Mesothelial cell of epicardium (in vitro differentiated cells): ENCODE data around the gene PIF1. TPM values are rescaled to one million over a fixed set of nuclear protein-coding genes. Genes with fewer than 3 reads are reported as not detected.
A peak's percentile ranks its signal among the peaks of the same experiment; 100 is the strongest.

Experiments
- DNase-seq, 2 experiments: peaks; one replicate each; pipeline ENCODE4 v3.0.0; 2021; ENCODE audit warnings: low spot score in 2 of 2; ENCODE audit not compliant: unreplicated experiment in 2 of 2
- H3K27ac Mint-ChIP-seq: 2 replicates; pipeline ENCODE4 v1.8.0; 2021; ENCODE audit warnings: mixed read lengths
- H3K27me3 Mint-ChIP-seq: 2 replicates; pipeline ENCODE4 v1.8.0; 2021; ENCODE audit warnings: low read depth, mixed read lengths
- H3K36me3 Mint-ChIP-seq: 2 replicates; pipeline ENCODE4 v1.8.0; 2021; ENCODE audit warnings: mixed read lengths
- H3K4me1 Mint-ChIP-seq: 2 replicates; pipeline ENCODE4 v1.8.0; 2021; ENCODE audit warnings: mixed read lengths
- H3K4me3 Mint-ChIP-seq: 2 replicates; pipeline ENCODE4 v1.8.0; 2021; ENCODE audit warnings: mild to moderate bottlenecking, moderate library complexity, mixed read lengths
- H3K9me3 Mint-ChIP-seq: 2 replicates; pipeline ENCODE4 v1.8.0; 2021; ENCODE audit warnings: mixed read lengths
- total RNA-seq: library from RNA; stranded (reverse); gene quantifications from 3 replicates; pipeline ENCODE4 v1.2.1, GENCODE V29; 2021
- TF ChIP-seq, protein P1 (sequence below): fragments of 200-600 bp; sonication (generic); IDR thresholded peaks from one replicate; pipeline ENCODE4 v1.5.0; 2021; ENCODE audit warnings: antibody characterized with exemption; ENCODE audit not compliant: unreplicated experiment

PIF1 gene
- total RNA-seq, 1 donor from 2014 or later = 10.8 TPM

DNA sequence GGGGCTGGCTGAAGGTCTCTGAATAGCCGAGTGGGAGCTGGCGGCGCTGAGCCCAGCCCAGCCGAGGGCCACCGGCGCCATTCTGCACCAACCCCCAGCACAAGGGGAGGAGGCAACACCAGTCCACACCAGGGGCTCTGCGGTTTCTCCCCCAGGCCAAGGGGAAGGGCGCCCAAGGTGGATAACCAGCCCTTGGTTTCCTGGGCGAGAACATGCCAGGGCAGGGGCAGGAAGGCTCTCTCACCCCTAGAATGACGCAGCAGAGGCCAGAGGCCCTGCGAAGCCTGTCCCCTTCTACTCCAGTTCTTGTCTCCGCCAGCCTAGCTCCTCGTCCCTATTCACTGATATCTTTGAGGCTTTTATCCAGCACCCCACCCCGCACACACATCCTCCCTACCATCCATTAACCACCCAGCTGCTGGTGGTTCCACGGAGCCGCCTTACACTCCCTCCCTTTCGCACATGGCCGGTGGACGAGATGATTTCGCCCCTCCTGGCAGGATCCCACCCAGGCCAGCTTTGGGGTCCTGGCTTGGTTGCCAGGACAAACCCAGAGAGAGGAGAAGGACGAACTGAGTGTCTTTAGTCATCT is 51.3 kb downstream of the PIF1 start:
- peak overlapping the region; percentile 63 for H3K4me3 Mint-ChIP-seq
- TF ChIP-seq, protein P1, sequence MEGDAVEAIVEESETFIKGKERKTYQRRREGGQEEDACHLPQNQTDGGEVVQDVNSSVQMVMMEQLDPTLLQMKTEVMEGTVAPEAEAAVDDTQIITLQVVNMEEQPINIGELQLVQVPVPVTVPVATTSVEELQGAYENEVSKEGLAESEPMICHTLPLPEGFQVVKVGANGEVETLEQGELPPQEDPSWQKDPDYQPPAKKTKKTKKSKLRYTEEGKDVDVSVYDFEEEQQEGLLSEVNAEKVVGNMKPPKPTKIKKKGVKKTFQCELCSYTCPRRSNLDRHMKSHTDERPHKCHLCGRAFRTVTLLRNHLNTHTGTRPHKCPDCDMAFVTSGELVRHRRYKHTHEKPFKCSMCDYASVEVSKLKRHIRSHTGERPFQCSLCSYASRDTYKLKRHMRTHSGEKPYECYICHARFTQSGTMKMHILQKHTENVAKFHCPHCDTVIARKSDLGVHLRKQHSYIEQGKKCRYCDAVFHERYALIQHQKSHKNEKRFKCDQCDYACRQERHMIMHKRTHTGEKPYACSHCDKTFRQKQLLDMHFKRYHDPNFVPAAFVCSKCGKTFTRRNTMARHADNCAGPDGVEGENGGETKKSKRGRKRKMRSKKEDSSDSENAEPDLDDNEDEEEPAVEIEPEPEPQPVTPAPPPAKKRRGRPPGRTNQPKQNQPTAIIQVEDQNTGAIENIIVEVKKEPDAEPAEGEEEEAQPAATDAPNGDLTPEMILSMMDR = no peak
- H3K27ac Mint-ChIP-seq = peak overlapping the region; percentile 49
- peak in 1 of 2 experiments; percentile 42 for DNase-seq
- H3K4me1 Mint-ChIP-seq = peaks cover 18% of the 10 kb centered on the region
- H3K27me3 Mint-ChIP-seq = peaks cover 4% of the 10 kb centered on the region
- H3K9me3 Mint-ChIP-seq = no peaks in the 10 kb centered on the region
- H3K36me3 Mint-ChIP-seq = no peaks in the 10 kb centered on the region

- peak overlapping the region; percentile 30 for H3K27ac Mint-ChIP-seq
- H3K9me3 Mint-ChIP-seq = no peaks in the 10 kb centered on the region
- TF ChIP-seq, protein P1 = no peak
- no peak for DNase-seq
- H3K4me1 Mint-ChIP-seq = peaks cover 18% of the 10 kb centered on the region
- H3K36me3 Mint-ChIP-seq = no peaks in the 10 kb centered on the region
- H3K27me3 Mint-ChIP-seq = peaks cover 4% of the 10 kb centered on the region
- peak overlapping the region; percentile 63 for H3K4me3 Mint-ChIP-seq
Measured at GRCh38 chr15:64773606-64774005, 51.8 kb downstream of the PIF1 start.

DNA sequence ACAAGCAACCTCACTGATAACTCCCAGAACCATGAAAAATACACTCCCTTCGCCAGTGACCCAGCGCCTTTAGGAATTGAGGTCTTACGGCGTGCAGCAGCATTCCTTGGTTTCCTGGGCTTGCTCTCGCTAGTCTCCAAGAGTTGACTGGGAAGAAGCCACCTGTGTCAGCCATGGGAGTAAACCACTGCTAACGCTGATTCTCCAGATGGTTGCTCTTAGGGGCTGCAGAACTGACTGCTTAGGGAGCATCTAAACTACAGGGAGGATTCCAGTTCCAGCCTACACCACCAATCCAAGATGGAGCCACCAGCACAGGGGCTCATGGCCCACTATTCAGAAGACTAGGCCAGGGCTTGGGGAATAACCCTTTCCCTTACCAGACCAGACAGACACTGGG is 52.5 kb downstream of the PIF1 start:
- no peak for DNase-seq
- Mint-ChIP-seq H3K4me1 (peaks cover 18% of the 10 kb centered on the region), H3K27me3 (peaks cover 3% of the 10 kb centered on the region), H3K4me3 (peak overlapping the region; percentile 7), H3K27ac (no peak overlapping the region), H3K36me3 (no peaks in the 10 kb centered on the region), H3K9me3 (no peaks in the 10 kb centered on the region)
- TF ChIP-seq, protein P1 = no peak

DNA sequence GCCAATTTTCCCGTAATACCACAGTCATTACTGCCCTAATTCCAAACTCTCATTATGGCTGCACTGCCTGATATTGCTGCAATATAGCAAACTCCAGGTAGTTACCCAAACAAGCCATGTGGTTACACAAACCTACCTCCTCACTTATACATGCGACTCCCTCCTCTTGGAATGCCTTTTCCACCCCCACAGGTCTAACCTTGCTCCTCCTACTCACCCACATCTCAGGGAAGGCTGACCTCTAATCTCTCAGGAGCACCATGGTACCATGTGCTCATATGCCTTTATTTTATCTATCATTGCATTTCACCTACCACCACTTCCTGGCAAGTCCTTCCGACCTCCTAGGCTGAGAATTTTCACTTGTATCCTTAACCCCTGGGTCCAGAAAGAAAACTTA is 53.0 kb downstream of the PIF1 start:
- Mint-ChIP-seq H3K4me1 (peaks cover 18% of the 10 kb centered on the region), H3K4me3 (no peak overlapping the region), H3K9me3 (no peaks in the 10 kb centered on the region), H3K27me3 (peaks cover 3% of the 10 kb centered on the region), H3K27ac (no peak overlapping the region), H3K36me3 (no peaks in the 10 kb centered on the region)
- DNase-seq = no peak
- TF ChIP-seq, protein P1 = no peak

DNA sequence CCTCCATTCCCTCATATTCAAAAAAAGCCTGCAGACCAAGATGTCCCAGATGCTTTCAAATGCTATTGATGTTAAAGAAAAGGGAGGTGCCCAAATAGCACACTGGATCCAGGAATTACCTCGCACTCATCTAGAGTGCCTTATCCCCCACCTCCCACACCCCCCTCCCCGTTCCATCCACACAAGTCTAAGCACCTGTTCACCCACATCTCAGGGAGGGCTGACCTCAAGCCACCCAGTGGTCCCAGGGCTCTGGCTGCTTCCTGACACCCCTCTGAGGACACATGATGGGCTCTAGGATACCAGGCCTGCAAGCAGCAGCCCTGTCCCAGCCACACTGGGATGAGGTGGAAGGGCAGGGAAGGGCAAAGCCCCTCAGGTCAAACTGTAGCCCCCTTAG is 54.8 kb downstream of the PIF1 start:
- Mint-ChIP-seq H3K4me1 (peaks cover 10% of the 10 kb centered on the region), H3K4me3 (no peak overlapping the region), H3K9me3 (no peaks in the 10 kb centered on the region), H3K36me3 (no peaks in the 10 kb centered on the region), H3K27ac (no peak overlapping the region), H3K27me3 (no peaks in the 10 kb centered on the region)
- no peak for DNase-seq
- TF ChIP-seq, protein P1 = no peak

DNA sequence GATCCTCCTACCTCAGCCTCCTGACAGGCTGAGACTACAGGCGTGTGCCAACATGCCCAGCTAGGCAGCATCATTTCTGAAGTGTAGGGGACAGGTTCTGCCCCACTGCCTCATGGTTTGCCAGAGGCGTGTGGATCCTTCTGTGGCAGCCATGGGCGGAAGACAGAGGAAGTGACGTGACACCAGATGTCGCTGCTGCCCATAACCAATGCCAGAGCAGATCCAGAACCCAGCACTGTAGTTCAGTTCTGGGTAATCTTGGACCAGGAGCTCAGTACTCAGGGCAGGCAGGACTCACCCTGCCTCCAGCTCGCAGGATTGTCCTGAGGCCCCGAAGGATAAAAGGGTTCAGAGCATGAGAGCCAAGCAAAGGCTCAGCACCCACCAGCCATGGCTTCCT is 58.2 kb downstream of the PIF1 start:
- Mint-ChIP-seq H3K27me3 (no peaks in the 10 kb centered on the region), H3K36me3 (no peaks in the 10 kb centered on the region), H3K4me1 (no peaks in the 10 kb centered on the region), H3K9me3 (no peaks in the 10 kb centered on the region), H3K4me3 (no peak overlapping the region), H3K27ac (no peak overlapping the region)
- TF ChIP-seq, protein P1 = no peak
- DNase-seq = no peak
